Activated CD4-positive, alpha-beta T cell treated with anti-CD3 and anti-CD28 coated beads for 1 hour (primary cell): ENCODE results near the gene ARHGAP1.
"Not testable (repeated sequence)": the region's sequence is repeated elsewhere in the genome, so short reads cannot be mapped to it uniquely, and the experiment has no call there.

Experiments used
- DNase-seq: peaks from one replicate; pipeline ENCODE4 v3.0.0-alpha.2; 2020

Gene ARHGAP1

DNA sequence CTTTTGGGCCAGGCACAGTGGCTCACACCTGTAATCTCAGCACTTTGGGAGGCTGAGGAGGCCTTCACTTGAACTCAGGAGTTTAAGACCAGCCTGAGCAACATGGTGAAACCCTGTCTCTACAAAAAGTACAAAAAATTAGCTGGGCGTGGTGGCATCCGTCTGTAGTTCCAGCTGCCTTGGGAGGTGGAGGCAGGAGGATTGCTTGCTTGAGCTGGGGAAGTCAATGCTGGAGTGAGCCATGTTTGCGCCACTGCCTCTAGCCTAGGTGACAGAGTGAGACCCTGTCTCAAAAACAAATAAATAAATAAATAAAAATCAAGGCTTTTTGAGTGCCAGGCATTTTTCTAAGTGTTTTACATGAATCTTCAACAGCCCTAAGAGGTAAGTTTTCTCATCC is 29.9 kb downstream of the ARHGAP1 start:
- not testable (repeated sequence) for DNase-seq

DNA sequence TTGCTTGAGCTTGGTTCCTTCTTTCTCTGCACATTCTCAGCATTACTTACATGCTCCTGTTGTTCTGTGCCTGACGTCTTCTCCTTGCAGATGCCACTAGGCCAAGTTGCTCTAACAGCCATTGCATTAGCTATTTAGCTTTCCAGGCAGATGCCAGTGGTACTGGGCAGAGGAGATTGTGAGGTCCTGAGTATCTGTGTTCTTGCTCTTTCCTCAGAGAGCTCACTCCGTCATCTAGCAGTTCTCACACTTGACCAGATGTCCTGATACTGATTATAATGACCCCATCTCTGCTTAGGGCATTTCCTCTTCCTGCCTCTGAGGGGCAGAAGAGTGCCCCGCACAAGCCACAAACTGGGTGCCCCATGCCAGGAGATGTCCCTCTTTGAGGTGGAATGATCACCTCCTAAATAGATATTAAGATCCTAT is 30.7 kb downstream of the ARHGAP1 start:
- no peak for DNase-seq

DNA sequence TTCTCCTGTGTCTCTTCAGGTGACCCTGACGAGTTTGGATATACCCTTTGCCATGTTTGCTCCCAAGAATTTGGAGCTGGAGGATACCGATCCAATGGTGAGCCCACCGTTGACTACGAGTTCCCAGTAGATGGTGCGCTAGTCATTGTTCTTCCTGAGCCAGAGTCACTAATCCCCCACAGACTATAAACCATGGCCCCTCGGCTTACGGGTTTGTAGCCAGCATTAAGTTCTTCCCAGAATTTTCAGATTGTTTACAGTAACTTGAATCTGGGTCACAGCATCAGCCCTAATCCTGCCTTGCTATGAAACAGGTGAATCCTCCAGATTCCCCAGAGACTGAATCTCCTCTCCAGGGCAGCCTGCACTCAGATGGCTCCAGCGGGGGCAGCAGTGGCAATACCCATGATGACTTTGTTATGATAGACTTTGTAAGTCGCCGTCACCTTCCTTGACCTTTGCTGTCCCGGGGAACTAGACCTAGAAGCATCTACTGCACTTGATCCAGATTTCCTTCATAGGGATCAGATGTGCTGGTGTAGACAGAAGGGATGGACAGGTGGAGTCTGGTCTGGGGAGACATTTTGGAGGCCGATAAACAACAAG is 31.8 kb downstream of the ARHGAP1 start:
- DNase-seq = no peak

DNA sequence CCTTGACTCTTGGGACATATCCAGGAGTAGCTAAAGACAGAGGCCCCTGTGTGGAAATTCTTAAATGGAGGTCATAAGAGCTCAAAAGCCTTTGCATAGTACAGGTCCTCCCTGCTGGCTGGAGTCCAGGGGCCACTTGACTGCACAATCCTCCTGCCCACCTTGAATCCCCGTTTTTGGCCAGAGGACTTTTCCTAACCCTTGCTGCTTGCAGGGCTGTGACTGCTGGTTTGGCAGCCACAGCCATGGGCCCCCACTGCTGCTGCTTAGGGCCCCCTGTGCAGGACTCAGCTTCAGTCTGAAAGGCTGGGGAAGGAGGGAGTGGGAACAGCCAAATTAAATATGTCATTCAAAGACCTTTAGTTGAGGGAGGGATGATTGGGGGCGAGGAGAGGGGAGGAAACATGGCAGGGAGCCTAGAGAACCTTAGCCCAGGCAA is 33.4 kb downstream of the ARHGAP1 start:
- no peak for DNase-seq

DNA sequence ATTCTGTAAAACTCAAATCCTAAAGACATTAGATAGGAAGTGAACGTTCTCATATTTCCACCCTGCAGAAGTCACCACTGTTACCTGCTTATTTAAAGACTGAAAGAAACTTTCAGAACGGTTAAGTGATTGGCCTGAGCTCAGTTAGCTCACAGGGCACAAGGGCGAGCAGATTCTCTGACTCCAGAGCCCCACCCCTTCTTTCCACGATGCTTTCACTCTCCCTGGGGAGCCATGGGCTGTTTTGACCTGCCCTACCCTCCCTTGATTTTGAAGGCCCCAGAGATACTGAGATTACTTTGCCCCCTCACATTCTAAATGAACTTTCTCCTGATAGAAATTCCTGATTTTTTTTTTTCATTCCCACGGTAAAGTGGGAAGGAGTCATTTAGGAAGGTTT is 33.9 kb downstream of the ARHGAP1 start:
- no peak for DNase-seq

DNA sequence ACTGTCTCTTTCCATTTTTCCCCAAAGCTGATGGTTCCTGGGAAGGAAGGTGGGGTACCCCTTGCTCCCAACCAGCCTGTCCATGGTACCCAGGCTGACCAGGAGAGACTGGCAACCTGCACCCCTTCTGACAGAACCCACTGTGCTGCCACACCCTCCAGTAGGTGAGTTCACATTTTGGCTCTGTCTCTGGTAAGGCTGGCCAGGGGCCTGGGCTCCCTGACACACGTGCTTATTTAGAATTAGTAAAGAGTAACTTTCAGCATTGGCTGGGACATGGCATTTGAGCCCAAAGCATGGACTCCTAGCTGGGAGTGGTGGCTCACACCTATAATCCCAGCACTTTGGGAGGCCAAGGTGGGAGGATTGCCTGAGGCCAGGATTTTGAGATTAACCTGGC is 35.1 kb downstream of the ARHGAP1 start:
- no peak for DNase-seq

DNA sequence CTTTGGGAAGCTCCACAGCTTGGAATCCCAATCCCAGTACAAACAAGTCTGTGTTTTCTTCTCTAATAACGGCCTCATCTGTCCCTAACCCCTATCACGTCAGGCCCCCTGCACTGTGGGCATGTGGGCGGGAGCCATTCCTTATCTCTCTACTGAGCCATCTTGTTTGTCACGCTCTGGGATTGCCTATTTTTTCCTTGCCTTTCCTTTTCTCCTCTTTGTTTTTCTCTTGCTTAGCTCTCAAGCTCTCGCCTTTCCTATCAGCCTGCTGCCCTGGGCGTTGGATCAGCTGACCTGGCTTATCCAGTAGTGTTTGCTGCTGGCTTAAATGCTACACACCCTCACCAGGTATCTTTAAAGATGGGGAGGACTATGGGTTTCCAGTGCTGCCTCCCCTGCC is 35.8 kb downstream of the ARHGAP1 start:
- no peak for DNase-seq

DNA sequence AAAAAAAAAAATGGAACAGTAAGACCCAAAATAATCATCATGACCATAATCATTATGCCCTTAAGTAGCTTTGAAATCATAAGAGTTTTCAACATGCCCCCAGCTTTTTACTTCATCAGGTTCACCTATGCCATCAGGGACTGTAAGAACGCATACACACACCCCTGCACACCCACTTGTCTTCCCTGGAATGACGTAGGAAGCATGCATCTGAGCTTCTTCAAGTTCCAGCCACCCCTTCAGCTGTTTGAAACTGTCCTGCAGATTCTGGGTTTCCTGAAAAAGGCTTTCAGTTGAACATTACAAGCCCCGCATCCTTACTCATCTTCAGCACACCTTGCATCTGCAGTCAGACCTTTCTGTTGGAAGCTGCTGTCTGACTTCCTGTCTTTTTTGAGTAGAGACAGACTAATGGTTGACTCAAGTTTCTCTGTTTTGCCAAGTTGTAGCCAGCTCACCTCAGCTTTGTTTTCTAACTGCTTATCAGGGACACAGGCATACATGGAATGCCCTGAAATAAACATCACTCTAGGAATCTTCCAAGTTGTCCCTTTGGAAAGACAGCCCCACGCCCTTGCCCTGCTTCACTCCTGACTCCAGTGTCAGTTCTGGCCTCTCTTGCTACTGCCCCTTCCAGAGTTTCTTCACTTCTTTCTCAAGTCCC is 37.0 kb downstream of the ARHGAP1 start:
- DNase-seq = no peak

DNA sequence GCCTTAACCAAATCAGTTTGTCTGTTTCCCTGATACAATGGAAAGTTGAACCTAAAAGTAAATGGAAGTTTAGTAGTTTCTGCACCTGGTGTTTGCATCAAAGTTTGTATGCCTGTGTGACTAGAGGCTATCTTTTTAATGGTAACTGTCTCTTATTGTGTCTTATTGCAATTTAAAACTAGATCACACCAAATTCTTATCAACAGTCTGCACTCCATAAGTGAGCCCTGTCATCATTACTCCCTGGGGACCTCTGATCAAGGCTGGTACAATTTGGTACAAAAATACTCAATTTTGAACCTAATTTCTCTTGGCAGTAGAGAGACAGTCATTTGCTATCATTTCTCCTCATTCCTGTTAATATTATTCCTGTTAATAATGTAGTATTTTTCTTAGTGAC is 38.1 kb downstream of the ARHGAP1 start:
- no peak for DNase-seq

DNA sequence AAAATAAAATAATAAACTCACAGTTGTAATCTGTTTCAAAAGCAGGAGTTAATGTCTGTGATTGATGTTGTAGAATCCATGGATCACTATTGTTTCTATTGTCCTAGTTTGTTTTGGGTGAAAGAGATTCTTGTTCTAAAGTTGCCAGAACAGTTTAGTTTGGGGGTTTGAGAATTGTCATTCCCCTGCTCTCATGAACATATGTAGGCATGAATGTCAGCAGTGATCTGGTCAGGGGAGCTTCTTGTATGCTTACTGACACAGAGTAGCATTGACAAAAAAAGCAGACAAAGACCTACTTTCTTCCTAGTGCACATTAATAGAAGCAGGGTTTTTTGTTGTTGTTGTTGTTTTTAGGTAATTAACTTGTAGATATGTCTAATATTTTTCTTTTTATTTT is 38.6 kb downstream of the ARHGAP1 start:
- DNase-seq = no peak

DNA sequence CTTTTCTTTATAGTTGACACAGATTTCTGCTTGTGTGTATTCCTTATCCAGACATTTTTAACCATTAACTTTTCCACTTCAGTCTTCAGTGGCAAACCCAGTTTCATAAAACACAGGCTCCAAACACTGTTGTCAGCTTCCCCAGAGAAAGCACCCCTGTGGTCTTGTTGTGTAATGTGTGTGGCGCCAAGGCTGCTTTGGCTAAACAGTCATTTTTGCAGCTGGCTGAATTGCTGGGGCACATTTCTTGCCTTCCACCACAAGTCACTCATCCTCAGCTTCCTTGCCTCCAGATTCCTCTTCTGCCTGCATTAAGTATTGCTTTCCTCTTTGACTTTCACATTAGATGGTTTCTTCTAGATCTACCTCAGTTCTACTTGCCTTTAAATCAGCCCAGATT is 40.5 kb downstream of the ARHGAP1 start:
- DNase-seq = no peak

DNA sequence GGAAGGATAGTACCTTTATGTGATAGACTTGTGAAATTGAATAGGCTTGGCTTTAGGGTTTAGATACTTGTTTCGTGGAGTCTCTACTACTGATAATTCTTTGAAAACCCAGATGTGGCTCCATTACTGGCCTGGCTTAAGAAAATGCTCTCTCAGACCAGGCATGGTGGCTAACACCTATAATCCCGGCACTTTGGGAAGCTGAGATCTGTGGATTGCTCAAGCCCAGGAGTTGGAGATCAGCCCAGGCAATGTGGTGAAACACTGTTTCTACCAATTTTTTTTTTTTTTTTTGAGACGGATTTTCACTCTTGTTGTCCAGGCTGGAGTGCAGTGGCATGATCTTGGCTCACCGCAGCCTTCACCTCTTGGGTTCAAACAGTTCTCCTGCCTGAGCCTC is 42.2 kb downstream of the ARHGAP1 start:
- DNase-seq = no peak

DNA sequence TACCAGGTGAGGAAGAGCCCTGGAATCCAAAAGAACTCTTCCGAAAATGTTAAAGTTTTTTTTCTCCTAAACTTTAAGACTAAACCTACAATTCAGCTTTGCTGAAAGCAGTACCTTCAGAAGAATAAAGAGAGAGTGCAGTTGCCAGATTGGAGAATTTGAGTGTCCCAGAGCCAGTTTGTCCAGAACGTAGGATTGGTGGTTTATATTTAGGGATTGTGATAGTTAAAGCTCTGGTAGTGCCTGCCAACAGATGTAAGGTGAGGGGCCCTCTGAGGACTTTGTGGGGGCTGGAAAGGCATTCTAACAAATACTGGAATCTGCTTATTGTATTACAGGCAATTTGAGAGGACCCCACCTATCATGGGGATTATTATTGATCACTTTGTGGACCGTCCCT is 43.2 kb downstream of the ARHGAP1 start:
- no peak for DNase-seq

DNA sequence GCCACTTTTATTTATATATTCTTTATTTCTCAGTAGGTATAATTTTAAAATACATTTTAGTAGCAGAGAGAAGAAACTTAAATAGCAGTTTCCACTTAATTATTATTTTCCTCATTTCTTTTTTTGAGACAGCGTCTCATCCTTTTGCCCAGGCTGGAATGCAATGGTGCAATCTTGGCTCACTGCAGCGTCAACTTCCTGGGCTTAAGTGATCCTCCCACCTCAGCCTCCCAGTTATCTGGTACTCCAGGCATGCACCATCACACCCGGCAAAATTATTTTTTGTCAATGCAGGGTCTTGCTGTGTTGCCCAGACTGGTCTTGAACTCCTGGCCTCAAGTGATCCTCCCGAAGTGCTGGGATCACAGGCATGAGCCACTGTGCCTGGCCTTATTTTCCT is 44.8 kb downstream of the ARHGAP1 start:
- no peak for DNase-seq

DNA sequence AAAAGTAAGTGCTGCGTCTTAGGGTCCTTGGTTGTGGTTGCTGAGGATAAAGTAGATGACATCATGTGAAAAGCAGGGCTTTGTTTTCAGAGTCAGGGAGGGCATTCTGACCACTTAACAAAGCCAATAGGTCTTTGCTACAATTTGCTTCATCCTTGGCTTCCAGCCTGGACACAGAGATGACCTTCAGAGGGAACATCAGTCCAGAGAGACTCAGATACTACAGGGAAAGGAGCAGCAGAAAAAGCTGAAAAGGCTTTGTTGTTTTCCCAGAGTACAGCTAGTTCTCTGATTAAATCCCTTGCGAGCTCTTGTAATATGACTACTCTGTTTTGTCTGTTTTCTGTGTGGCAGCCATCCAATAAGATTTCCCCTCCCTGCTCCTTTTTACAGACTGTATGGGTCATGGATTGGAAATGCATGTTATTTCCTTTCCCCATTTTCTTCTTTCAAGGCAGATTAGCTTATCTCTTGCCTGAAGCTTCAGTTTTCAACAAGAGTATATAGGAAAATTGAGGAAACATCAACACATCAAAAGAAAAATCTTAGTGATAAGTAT is 51.2 kb downstream of the ARHGAP1 start:
- DNase-seq = no peak

DNA sequence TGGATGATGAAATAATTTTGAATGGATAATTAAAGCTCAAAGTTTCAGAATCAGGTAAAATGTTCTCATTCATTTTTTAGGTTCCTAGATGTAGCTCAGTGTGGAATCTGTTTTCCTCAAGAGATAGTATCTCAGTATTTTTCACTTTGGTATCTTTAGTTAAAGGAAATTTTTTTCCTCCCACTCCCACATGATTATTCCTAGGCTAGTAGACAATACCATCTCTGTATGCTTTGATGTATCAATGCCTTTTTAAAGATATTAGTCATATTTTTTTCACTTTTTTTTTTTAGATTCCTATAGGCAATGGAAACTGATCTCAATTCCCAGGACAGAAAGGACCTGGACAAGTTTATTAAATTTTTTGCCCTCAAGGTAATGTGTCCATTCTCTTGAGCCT is 56.4 kb downstream of the ARHGAP1 start:
- DNase-seq = no peak

DNA sequence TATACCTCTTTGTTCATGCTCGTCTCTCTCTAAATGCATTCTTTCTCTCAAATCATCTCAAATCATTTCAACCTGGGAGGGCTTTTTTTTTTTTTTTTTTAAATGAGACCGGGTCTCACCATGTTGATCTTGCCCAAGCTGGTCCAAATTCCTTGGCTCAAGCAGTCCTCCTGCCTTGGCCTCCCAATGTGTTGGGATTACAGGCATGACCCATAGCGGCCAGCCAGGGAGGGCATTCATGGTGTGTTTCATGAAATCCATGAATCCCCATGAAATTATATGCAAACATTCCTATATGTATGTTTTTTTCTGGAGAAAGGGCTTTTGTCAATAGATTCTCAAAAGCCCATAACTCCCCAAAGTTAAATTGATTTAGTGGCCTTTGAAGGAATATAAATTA is 56.9 kb downstream of the ARHGAP1 start:
- no peak for DNase-seq

DNA sequence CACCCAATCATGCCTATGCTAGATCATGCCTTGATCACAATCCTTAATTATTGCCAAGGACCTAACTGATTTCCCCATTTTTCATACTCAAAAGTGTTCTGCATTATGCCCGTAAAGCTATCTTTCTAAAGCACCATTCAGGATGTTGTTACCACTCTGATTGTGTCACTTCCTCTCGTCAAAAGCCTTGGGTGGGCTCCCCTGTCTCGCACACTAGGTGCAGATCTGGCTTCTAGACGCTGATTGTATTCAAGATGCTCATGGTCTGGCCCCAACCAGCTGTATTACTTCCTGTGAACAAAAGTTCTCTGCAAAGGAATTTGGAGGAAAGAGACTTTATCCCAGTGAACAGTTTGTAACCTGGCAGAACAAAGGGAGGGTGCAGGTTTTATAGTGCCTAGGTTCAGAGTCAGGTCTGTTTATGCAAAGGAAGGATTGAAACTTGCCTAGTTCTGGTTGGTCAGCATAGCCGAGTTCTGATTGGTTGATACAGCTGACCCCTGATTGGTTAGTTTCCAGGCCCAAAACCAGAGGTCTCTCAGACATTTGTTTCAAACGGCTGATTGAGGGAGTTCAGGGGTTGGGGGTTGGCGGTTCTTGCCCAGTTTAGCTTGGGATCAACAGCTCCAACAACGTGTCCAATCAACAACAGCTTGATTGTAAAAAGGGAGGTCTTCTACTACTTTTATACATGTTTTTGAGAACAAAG is 57.6 kb downstream of the ARHGAP1 start:
- no peak for DNase-seq

DNA sequence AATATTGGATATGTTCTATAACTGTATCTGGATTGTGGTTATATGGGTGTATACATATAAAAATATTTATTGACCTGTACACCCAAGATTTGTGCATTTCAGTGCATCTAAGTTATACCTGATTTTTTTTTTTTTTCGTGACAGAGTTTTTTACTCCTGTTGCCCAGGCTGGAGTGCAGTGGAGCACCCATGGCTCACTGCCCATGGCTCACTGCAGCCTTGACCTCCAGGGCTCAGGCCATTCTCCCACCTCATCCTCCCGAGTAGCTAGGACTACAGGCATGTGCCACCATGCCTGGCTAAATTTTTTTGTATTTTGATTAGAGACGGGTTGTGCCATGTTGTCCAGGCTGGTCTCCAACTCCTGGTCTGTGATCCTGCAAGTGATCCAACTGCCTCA is 58.8 kb downstream of the ARHGAP1 start:
- no peak for DNase-seq

DNA sequence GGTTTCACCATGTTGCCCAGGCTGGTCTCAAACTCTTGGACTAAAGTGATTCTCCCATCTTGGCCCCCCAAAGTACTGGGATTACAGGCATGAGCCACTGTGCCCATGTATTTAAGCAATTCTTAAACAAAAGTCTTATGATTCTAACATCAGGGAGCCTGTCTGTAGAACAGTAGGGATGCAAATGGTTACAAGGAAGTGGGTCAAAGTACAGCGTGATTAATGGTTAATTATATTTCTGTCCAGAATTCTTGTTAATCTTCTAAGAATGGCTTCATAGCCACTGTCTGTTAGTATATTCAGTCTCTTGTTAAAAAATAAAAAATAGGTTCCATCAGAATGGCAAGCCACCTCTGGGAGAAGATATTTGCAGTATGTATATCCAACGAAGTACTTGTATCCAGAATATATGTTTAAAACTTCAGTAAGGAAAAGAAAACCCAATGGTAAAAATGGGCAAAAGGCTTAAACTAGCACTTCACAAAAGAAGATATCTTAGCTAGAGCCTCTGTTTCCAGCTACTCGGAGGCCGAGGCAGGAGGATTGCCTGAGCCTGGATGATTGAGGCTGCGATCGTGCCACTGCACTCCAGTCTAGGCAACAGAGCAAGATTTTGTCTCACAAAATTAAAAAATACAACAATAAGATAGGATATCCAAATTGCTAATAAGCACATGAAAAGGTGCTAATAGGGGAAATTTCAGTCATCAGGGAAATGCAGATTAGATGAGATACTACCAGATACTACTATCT is 60.2 kb downstream of the ARHGAP1 start:
- no peak for DNase-seq

DNA sequence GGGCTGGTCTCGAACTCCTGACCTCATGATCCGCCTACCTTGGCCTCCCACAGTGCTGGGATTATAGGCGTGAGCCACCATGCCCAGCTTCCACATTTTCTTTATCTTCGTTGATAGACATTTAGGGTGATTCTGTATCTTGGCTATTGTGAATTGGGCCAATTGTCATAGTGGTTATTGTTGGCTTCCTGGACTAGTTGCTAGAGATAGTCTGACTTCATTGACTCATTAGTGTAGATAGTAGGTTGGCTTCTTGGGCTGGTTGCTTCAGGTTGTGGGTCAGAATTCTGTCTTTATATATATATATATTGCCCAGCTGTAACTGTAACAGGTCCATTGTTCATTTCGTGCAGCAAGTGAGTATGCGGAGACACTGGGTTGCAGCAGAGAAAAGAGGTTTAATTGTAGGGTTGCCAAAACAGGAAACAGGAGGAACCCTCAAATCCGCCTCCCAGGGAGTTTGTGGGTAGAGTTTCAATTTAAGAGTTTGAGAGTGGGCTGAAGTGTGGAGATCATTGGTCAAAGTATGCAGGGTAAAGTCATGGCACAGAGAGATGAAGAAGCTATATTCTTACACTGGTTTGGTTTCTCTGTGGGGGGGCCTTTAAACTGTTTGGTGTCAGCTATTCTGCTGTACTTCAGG is 61.1 kb downstream of the ARHGAP1 start:
- DNase-seq = no peak

DNA sequence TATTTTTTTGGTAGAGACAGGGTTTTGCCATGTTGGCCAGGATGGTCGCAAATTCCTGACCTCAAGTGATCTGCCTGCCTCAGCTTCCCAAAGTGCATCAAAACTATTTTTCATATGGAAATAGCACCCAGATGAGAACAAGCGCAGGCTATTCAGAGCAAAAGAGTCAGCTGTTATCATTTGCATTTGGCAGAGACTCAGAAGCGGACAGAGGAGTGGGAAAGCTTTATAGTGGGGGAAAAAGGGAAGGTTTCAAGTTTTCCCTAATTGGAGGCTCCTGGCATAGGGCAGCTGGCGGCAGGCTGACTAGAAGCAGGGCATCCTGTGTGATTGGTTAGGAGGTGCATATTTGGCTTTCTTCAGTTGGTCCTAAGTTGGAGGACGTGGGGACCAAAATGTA is 62.9 kb downstream of the ARHGAP1 start:
- no peak for DNase-seq
